Measurements from ENCODE around the gene TAPT1.

DNA sequence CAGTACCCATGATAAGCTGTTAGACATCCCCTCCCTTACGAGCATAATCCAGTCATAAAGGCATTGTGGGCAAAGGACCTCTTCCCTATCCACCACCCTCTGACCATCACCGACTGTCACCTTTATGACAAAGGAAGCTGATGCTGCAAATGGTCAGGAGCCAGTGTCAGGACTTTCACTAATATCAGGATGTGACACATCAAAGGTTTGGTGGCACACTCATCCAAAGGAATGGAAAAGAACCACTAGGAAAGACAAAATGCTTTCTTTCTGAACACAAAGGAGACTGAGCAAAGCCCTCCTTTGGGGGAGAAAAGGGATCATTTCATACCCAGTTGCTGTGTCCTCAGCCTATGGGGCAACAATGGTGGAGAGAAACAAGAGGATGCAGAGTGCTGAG lies 75.6 kb downstream of the TAPT1 start:
- TF ChIP-seq, protein P1, sequence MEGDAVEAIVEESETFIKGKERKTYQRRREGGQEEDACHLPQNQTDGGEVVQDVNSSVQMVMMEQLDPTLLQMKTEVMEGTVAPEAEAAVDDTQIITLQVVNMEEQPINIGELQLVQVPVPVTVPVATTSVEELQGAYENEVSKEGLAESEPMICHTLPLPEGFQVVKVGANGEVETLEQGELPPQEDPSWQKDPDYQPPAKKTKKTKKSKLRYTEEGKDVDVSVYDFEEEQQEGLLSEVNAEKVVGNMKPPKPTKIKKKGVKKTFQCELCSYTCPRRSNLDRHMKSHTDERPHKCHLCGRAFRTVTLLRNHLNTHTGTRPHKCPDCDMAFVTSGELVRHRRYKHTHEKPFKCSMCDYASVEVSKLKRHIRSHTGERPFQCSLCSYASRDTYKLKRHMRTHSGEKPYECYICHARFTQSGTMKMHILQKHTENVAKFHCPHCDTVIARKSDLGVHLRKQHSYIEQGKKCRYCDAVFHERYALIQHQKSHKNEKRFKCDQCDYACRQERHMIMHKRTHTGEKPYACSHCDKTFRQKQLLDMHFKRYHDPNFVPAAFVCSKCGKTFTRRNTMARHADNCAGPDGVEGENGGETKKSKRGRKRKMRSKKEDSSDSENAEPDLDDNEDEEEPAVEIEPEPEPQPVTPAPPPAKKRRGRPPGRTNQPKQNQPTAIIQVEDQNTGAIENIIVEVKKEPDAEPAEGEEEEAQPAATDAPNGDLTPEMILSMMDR (IDR thresholded peaks at IDR 0.05): no peak
- no peak for TF ChIP-seq POLR2A (IDR thresholded peaks at IDR 0.05)
